ENCODE data around the gene DDN.

The DDN gene

GRCh38 chr12:48998497-48999353 is 450 bp downstream of the DDN start:
- POLR2A ChIA-PET: interaction anchor here (1.2 kb wide), 1 partner anchor 19 kb away, joined by 3 read pairs; the partner anchor contains the start of gene PRKAG1
- DNase-seq (ENCODE audit: low read depth, low spot score): no peak
- CTCF ChIA-PET: interaction anchor here (1.3 to 35.8 kb wide), 8 partner anchors 12 to 175 kb away, joined by 3 to 1340 read pairs (median 11); partner anchors contain the start of genes ARF3, DDX23, FKBP11 and PRKAG1
- no peak for TF ChIP-seq CTCF (IDR thresholded peaks at IDR 0.05; ENCODE audit: insufficient read depth, low read length, missing control alignments)
- peak overlapping the region; percentile 46 for H3K4me3 ChIP-seq (ENCODE audit: low read depth, low read length)

GRCh38 chr12:48997719-48998496 is 1.3 kb downstream of the DDN start:
- ChIA-PET POLR2A (interaction anchor here (1.2 kb wide), 1 partner anchor 20 kb away, joined by 3 read pairs; the partner anchor contains the start of gene PRKAG1), CTCF (interaction anchor here (1.1 to 35.8 kb wide), 21 partner anchors 13 to 244 kb away, joined by 3 to 1340 read pairs (median 4); partner anchors contain the start of genes ARF3, CACNB3, DDX23 and FKBP11)
- no peak for TF ChIP-seq CTCF (IDR thresholded peaks at IDR 0.05; ENCODE audit: insufficient read depth, low read length, missing control alignments)
- DNase-seq (ENCODE audit: low read depth, low spot score): no peak
- peak overlapping the region; percentile 46 for H3K4me3 ChIP-seq (ENCODE audit: low read depth, low read length)

- ChIA-PET CTCF (interaction anchor here (0.7 to 35.8 kb wide), 33 partner anchors 14 to 521 kb away, joined by 3 to 1340 read pairs (median 4); partner anchors contain the start of genes ARF3, CACNB3, DDX23 and FKBP11), POLR2A (interaction anchor here (1.2 kb wide), 1 partner anchor 61 kb away, joined by 5 read pairs; no protein-coding TSS in a partner anchor)
- peak; percentile 89 for TF ChIP-seq CTCF (IDR thresholded peaks at IDR 0.05; ENCODE audit: insufficient read depth, low read length, missing control alignments)
- H3K4me3 ChIP-seq (ENCODE audit: low read depth, low read length): peak overlapping the region; percentile 27
- DNase-seq (ENCODE audit: low read depth, low spot score): no peak
Measured at GRCh38 chr12:48996794-48997718, 2.1 kb downstream of the DDN start.

GRCh38 chr12:48995086-48995879 is 3.9 kb downstream of the DDN start:
- POLR2A ChIA-PET: no interaction called here
- no peak for DNase-seq (ENCODE audit: low read depth, low spot score)
- peak overlapping the region; percentile 25 for H3K4me3 ChIP-seq (ENCODE audit: low read depth, low read length)
- CTCF ChIA-PET: interaction anchor here (1.1 to 35.8 kb wide), 9 partner anchors 16 to 143 kb away, joined by 3 to 1340 read pairs (median 9); partner anchors contain the start of genes ARF3, DDX23, PRKAG1 and RND1
- TF ChIP-seq CTCF (IDR thresholded peaks at IDR 0.05; ENCODE audit: insufficient read depth, low read length, missing control alignments): peak; percentile 83
